ENCODE measurements around the gene FAM107A.

Gene FAM107A

GRCh38 chr3:58553003-58553402 lies 24.2 kb downstream of the FAM107A start:
- H3K27me3 ChIP-seq (ENCODE audit: insufficient read depth, poor library complexity, severe bottlenecking) = no peaks in the 10 kb centered on the region
- no peak for DNase-seq (ENCODE audit: low read depth in 1 of 2, low spot score in 1 of 2)
- TF ChIP-seq SPI1 (IDR thresholded peaks at IDR 0.05; ENCODE audit: borderline replicate concordance, low read depth) (no peak), REST (IDR thresholded peaks at IDR 0.05; ENCODE audit: insufficient replicate concordance, low read depth) (no peak), GABPA (IDR thresholded peaks at IDR 0.05; ENCODE audit: low read depth) (no peak), POLR2AphosphoS5 (IDR thresholded peaks at IDR 0.05; ENCODE audit: low read depth) (no peak), CTCF (IDR thresholded peaks at IDR 0.05; ENCODE audit: insufficient read depth, low read length) (no peak)
- H3K27ac ChIP-seq (replicated peaks) = no peak overlapping the region
- H3K4me3 ChIP-seq (replicated peaks; ENCODE audit: insufficient read depth, low read length) = no peak overlapping the region

GRCh38 chr3:58551636-58552180 lies 25.5 kb downstream of the FAM107A start:
- no peak overlapping the region for H3K27ac ChIP-seq (replicated peaks)
- no peak for TF ChIP-seq POLR2AphosphoS5 (IDR thresholded peaks at IDR 0.05; ENCODE audit: low read depth)
- no peak for TF ChIP-seq GABPA (IDR thresholded peaks at IDR 0.05; ENCODE audit: low read depth)
- no peak for TF ChIP-seq REST (IDR thresholded peaks at IDR 0.05; ENCODE audit: insufficient replicate concordance, low read depth)
- TF ChIP-seq SPI1 (IDR thresholded peaks at IDR 0.05; ENCODE audit: borderline replicate concordance, low read depth) = no peak
- no peak for TF ChIP-seq CTCF (IDR thresholded peaks at IDR 0.05; ENCODE audit: insufficient read depth, low read length)
- H3K4me3 ChIP-seq (replicated peaks; ENCODE audit: insufficient read depth, low read length) = no peak overlapping the region
- DNase-seq (ENCODE audit: low read depth in 1 of 2, low spot score in 1 of 2) = no peak
- no peaks in the 10 kb centered on the region for H3K27me3 ChIP-seq (ENCODE audit: insufficient read depth, poor library complexity, severe bottlenecking)

- TF ChIP-seq SPI1 (IDR thresholded peaks at IDR 0.05; ENCODE audit: borderline replicate concordance, low read depth) (no peak), REST (IDR thresholded peaks at IDR 0.05; ENCODE audit: insufficient replicate concordance, low read depth) (no peak), POLR2AphosphoS5 (IDR thresholded peaks at IDR 0.05; ENCODE audit: low read depth) (no peak), CTCF (IDR thresholded peaks at IDR 0.05; ENCODE audit: insufficient read depth, low read length) (no peak), GABPA (IDR thresholded peaks at IDR 0.05; ENCODE audit: low read depth) (no peak)
- H3K27ac ChIP-seq (replicated peaks) = no peak overlapping the region
- no peak for DNase-seq (ENCODE audit: low read depth in 1 of 2, low spot score in 1 of 2)
- H3K27me3 ChIP-seq (ENCODE audit: insufficient read depth, poor library complexity, severe bottlenecking) = no peaks in the 10 kb centered on the region
- H3K4me3 ChIP-seq (replicated peaks; ENCODE audit: insufficient read depth, low read length) = no peak overlapping the region
Measured at GRCh38 chr3:58544541-58544940, 32.6 kb downstream of the FAM107A start.
